IPS-18c (cell line): ENCODE data around the gene FCGR3A.
"Not testable (repeated sequence)": the region's sequence is repeated elsewhere in the genome, so short reads cannot be mapped to it uniquely, and the experiment has no call there.

ENCODE experiments used
- H3K4me3 ChIP-seq: 2 replicates; pipeline ENCODE4 v1.7.0; 2013; ENCODE audit warnings: low read depth, mild to moderate bottlenecking, low read length, moderate library complexity; ENCODE audit not compliant: insufficient read depth
- H3K9me3 ChIP-seq: one replicate; pipeline ENCODE4 v1.6.1; 2013; ENCODE audit warnings: mild to moderate bottlenecking, low read length, moderate library complexity; ENCODE audit not compliant: control insufficient read depth, insufficient read depth

FCGR3A gene

GRCh38 chr1:161538925-161539479 lies 10.6 kb downstream of the FCGR3A start:
- not testable (repeated sequence) for H3K4me3 ChIP-seq, H3K9me3 ChIP-seq

- not testable (repeated sequence) for H3K9me3 ChIP-seq
Observed at GRCh38 chr1:161537068-161537669, 12.4 kb downstream of the FCGR3A start.

GRCh38 chr1:161532644-161533567 lies 16.7 kb downstream of the FCGR3A start:
- not testable (repeated sequence) for H3K9me3 ChIP-seq
- peak overlapping the region; percentile 43 for H3K4me3 ChIP-seq

More at GRCh38 chr1:161537068-161537669, 12.4 kb downstream of the FCGR3A start:
- H3K4me3 ChIP-seq: not testable (repeated sequence)

- peak overlapping the region; percentile 43 for H3K4me3 ChIP-seq
- no peaks in the 10 kb centered on the region for H3K9me3 ChIP-seq
Observed at GRCh38 chr1:161531986-161532643, 17.5 kb downstream of the FCGR3A start.

GRCh38 chr1:161530671-161531641 lies 18.7 kb downstream of the FCGR3A start:
- H3K9me3 ChIP-seq: not testable (repeated sequence)
- peak overlapping the region; percentile 72; the same call in 1 of the 2 replicates for H3K4me3 ChIP-seq

GRCh38 chr1:161530158-161530557 lies 19.5 kb downstream of the FCGR3A start:
- peak overlapping the region; percentile 31; the same call in 1 of the 2 replicates for H3K4me3 ChIP-seq
- H3K9me3 ChIP-seq: not testable (repeated sequence)

GRCh38 chr1:161529463-161530104 lies 20.0 kb downstream of the FCGR3A start:
- H3K9me3 ChIP-seq: not testable (repeated sequence)

GRCh38 chr1:161528550-161528949 lies 21.1 kb downstream of the FCGR3A start:
- not testable (repeated sequence) for H3K4me3 ChIP-seq

More at GRCh38 chr1:161529463-161530104, 20.0 kb downstream of the FCGR3A start:
- H3K4me3 ChIP-seq: peak overlapping the region; percentile 31; the same call in 1 of the 2 replicates

GRCh38 chr1:161525918-161526317 lies 23.7 kb downstream of the FCGR3A start:
- H3K4me3 ChIP-seq, H3K9me3 ChIP-seq: not testable (repeated sequence)

More at GRCh38 chr1:161528550-161528949, 21.1 kb downstream of the FCGR3A start:
- not testable (repeated sequence) for H3K9me3 ChIP-seq

- H3K9me3 ChIP-seq, H3K4me3 ChIP-seq: not testable (repeated sequence)
Observed at GRCh38 chr1:161525321-161525720, 24.3 kb downstream of the FCGR3A start.

- peak overlapping the region; percentile 43 for H3K4me3 ChIP-seq
- H3K9me3 ChIP-seq: not testable (repeated sequence)
Observed at GRCh38 chr1:161524742-161525291, 24.8 kb downstream of the FCGR3A start.

GRCh38 chr1:161523817-161524741 lies 25.5 kb downstream of the FCGR3A start, which contains the start of gene HSPA6:
Gene HSPA6, plus strand, starts transcription at chr1:161524540. Its CDS starts 119 bp downstream, at chr1:161524659.
- H3K4me3 ChIP-seq: peak within 1 kb of the TSS; percentile 73
- not testable (repeated sequence) for H3K9me3 ChIP-seq

GRCh38 chr1:161523041-161523816 lies 26.4 kb downstream of the FCGR3A start:
- H3K4me3 ChIP-seq, H3K9me3 ChIP-seq: not testable (repeated sequence)

GRCh38 chr1:161513953-161514352 lies 35.7 kb downstream of the FCGR3A start:
- H3K9me3 ChIP-seq, H3K4me3 ChIP-seq: not testable (repeated sequence)
